ENCODE data around the gene RP2. TPM values are rescaled to one million over a fixed set of nuclear protein-coding genes. Genes with fewer than 3 reads are reported as not detected.

The RP2 gene
- total RNA-seq, 2 experiments from 2014 or later, result 5.1 to 5.5 TPM

DNA sequence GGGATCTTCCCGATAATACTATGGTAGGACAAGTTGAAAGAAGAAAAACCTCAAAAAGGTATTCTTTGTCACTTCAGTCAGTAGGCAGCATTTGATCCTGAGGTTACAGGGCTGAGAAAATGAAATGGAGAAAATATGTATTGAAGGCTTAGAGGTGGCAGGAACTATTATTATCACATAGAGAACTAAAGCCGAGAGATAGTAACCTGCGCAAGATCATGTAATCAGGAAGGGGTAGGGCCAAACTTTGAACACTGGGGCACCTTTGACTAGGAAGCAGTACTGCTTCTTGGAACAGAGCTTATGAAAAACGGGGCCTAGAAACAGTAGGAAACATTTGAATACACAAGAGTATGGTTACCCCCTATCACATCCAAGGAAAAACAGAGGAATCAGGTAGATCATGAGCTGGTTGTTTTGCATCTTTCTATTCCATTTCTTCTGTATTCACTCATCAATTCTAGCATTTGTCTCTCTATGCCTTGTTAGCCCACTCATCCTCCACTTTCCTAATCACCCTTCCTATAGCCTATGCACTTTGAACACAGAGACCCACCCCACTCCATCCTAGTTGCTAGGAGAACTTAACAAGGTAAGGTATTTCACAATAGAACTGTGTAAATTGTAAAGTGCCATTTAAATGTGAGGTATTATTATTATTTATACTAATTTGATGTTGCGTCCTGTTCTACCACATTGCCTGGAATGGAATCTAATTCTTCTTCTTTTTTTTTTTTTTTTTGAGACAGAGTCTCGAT, 43.3 kb upstream of the RP2 start:
- no peak for TF ChIP-seq CTCF (IDR thresholded peaks at IDR 0.05)
- H3K4me1 Mint-ChIP-seq (ENCODE audit: low read depth), result peaks cover 20% of the 10 kb centered on the region
- ChIA-PET POLR2A (no interaction called here), CTCF (interaction anchor here (2.4 kb wide), 1 partner anchor 32 kb away, joined by 6 read pairs; no protein-coding TSS in a partner anchor)
- H3K9me3 Mint-ChIP-seq, result no peaks in the 10 kb centered on the region
- no peaks in the 10 kb centered on the region for H3K27me3 Mint-ChIP-seq
- no peak overlapping the region for H3K4me3 Mint-ChIP-seq
- DNase-seq (no peak), ATAC-seq (no peak)
- H3K36me3 Mint-ChIP-seq (ENCODE audit: low read depth), result no peaks in the 10 kb centered on the region
- intact Hi-C loops (cut with micrococcal nuclease), result no loop called here
- no peak overlapping the region for H3K27ac Mint-ChIP-seq

DNA sequence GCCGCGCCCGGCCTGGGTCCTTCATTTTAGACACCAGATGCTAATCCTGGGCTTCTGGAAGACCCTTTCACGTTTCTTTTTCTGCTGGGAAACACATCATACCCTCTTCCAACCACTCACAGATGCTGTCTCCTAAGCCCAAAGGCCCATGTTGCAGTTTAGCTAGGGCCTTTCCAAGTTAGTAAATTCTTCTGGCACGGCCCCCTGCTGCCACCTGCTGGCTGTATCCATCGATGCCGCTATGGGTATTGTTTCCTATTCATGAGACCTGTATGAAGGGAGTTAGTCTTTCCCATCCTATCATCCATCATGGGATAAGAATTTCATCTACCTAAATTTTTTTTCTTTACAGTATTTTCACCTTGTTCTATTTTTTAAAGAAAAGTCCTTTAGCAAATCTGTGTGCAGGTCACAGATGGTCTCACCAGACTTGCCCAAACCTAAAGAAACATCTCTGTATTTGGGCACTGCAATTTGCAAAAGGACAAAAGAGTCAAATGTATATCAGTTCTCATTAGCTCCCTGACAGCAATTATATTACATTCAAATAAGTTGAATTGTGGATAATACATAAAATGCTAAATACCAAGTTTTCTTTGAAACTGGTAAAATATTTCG, 40.2 kb upstream of the RP2 start:
- H3K36me3 Mint-ChIP-seq (ENCODE audit: low read depth), result no peaks in the 10 kb centered on the region
- no peaks in the 10 kb centered on the region for H3K27me3 Mint-ChIP-seq
- intact Hi-C loops (cut with micrococcal nuclease), result loop anchor here (2.0 kb wide), 1 partner anchor 38 kb away; the partner anchor contains the start of gene SLC9A7
- peaks cover 20% of the 10 kb centered on the region for H3K4me1 Mint-ChIP-seq (ENCODE audit: low read depth)
- DNase-seq (peak; percentile 87), ATAC-seq (peak; percentile 77)
- H3K4me3 Mint-ChIP-seq, result no peak overlapping the region
- ChIA-PET CTCF (interaction anchor here (0.7 to 3.4 kb wide), 14 partner anchors 13 to 637 kb away, joined by 3 to 33 read pairs (median 3); partner anchors contain the start of gene SLC9A7), POLR2A (interaction anchor here (0.8 kb wide), 1 partner anchor 20 kb away, joined by 3 read pairs; no protein-coding TSS in a partner anchor)
- no peaks in the 10 kb centered on the region for H3K9me3 Mint-ChIP-seq
- H3K27ac Mint-ChIP-seq, result no peak overlapping the region
- TF ChIP-seq CTCF (IDR thresholded peaks at IDR 0.05), result peak; percentile 73

DNA sequence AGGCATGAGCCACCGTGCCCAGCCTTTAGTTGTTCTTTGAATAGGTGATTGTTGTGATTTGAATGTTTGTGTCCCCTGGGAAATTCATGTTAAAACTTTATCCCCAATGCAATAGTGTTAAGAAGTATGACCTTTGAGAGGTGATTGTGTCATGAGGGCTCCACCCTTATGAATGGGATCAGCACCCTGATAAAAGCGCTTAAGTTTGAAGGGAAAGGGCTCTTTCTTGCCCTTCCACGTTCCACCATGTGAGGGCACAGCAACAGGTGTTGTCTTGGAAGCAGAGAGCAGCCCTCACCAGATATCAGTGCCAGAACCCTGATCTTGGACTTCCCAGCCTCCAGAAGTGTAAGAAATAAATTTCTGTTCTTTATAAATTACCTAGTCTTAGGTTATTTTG, 33.7 kb upstream of the RP2 start:
- ChIA-PET CTCF (no interaction called here), POLR2A (no interaction called here)
- Mint-ChIP-seq H3K4me1 (ENCODE audit: low read depth) (no peaks in the 10 kb centered on the region), H3K9me3 (no peaks in the 10 kb centered on the region), H3K36me3 (ENCODE audit: low read depth) (no peaks in the 10 kb centered on the region), H3K4me3 (no peak overlapping the region), H3K27me3 (peaks cover 2% of the 10 kb centered on the region), H3K27ac (no peak overlapping the region)
- no peak for ATAC-seq
- no peak for DNase-seq
- TF ChIP-seq CTCF (IDR thresholded peaks at IDR 0.05), result no peak
- intact Hi-C loops (cut with micrococcal nuclease), result no loop called here

- no peak overlapping the region for H3K27ac Mint-ChIP-seq
- H3K4me3 Mint-ChIP-seq, result no peak overlapping the region
- peaks cover 2% of the 10 kb centered on the region for H3K27me3 Mint-ChIP-seq
- TF ChIP-seq CTCF (IDR thresholded peaks at IDR 0.05), result no peak
- ChIA-PET CTCF (no interaction called here), POLR2A (no interaction called here)
- ATAC-seq, result no peak
- intact Hi-C loops (cut with micrococcal nuclease), result no loop called here
- H3K4me1 Mint-ChIP-seq (ENCODE audit: low read depth), result no peaks in the 10 kb centered on the region
- H3K36me3 Mint-ChIP-seq (ENCODE audit: low read depth), result no peaks in the 10 kb centered on the region
- DNase-seq, result no peak
- H3K9me3 Mint-ChIP-seq, result no peaks in the 10 kb centered on the region
Observed at GRCh38 chrX:46805270-46805669, 31.6 kb upstream of the RP2 start.

DNA sequence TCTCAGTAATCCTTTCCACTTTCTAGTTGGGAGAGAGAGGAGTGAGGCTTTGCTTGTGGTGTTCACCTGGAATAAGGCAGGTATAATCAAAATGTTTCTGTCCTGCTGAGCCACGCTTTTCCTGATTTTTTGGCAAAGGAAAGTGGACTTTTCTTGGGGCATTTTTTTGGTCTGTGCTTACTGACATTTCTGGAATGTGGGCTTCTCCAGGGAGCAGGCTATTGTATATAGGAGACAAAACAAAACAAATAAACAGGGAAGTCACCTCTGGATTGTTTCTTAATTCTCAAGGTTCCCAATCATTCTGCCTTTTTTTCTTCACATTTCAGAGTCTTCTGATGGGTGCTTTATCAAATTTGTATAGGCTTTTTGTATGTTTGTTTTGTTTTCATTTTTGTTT, 25.7 kb upstream of the RP2 start:
- ATAC-seq (no peak), DNase-seq (no peak)
- Mint-ChIP-seq H3K9me3 (no peaks in the 10 kb centered on the region), H3K27me3 (peaks cover 2% of the 10 kb centered on the region), H3K27ac (no peak overlapping the region), H3K4me3 (no peak overlapping the region), H3K4me1 (ENCODE audit: low read depth) (no peaks in the 10 kb centered on the region), H3K36me3 (ENCODE audit: low read depth) (no peaks in the 10 kb centered on the region)
- CTCF ChIA-PET, result no interaction called here
- intact Hi-C loops (cut with micrococcal nuclease), result no loop called here
- POLR2A ChIA-PET, result no interaction called here
- TF ChIP-seq CTCF (IDR thresholded peaks at IDR 0.05), result no peak
